A673 (cell line): ENCODE measurements around the gene PDE11A.

Experiments used
- EZH2 ChIP-seq: fragments of 200-600 bp; sonication (generic); IDR thresholded peaks from 2 replicates; pipeline ENCODE4 v1.6.1; 2017; ENCODE audit warnings: borderline replicate concordance, low read depth, mild to moderate bottlenecking, mixed read lengths, antibody characterized with exemption, low read length; ENCODE audit not compliant: poor library complexity, severe bottlenecking
- TF ChIP-seq, protein P1 (sequence below): fragments of 300-800, 200-600 bp; sonication (generic); conservative IDR thresholded peaks from 2 replicates; pipeline ENCODE4 v1.5.1; 2017; ENCODE audit warnings: low read depth, mild to moderate bottlenecking, antibody characterized with exemption, low read length, moderate library complexity, mixed read lengths

DNA sequence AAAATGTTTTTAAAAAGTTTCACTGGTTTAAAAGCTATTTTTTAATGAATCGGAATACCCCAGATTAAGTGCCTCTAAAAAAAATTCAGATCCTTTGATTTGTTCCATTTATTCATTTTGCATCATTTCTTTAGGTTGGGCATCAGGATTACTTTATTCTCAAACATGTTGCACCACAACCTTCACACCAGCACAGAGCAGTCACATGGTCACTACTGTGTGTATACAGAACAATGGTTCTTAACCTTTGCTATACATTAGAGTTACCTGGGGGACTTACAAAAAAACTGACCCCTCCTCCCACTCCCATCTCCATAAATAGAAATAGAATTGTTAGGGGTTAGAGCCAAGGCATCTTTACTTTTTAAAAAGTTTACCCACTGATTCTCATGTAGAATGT lies 461.8 kb downstream of the PDE11A start:
- TF ChIP-seq, protein P1, sequence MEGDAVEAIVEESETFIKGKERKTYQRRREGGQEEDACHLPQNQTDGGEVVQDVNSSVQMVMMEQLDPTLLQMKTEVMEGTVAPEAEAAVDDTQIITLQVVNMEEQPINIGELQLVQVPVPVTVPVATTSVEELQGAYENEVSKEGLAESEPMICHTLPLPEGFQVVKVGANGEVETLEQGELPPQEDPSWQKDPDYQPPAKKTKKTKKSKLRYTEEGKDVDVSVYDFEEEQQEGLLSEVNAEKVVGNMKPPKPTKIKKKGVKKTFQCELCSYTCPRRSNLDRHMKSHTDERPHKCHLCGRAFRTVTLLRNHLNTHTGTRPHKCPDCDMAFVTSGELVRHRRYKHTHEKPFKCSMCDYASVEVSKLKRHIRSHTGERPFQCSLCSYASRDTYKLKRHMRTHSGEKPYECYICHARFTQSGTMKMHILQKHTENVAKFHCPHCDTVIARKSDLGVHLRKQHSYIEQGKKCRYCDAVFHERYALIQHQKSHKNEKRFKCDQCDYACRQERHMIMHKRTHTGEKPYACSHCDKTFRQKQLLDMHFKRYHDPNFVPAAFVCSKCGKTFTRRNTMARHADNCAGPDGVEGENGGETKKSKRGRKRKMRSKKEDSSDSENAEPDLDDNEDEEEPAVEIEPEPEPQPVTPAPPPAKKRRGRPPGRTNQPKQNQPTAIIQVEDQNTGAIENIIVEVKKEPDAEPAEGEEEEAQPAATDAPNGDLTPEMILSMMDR, result no peak
- TF ChIP-seq EZH2, result no peak
